GM23248 (cell line): ENCODE data around the gene ATG2A. TPM values are rescaled to one million over a fixed set of nuclear protein-coding genes. Genes with fewer than 3 reads are reported as not detected.
A peak's percentile ranks its signal among the peaks of the same experiment; 100 is the strongest.

Experiments
- DNase-seq: peaks from one replicate; pipeline ENCODE4 v3.0.0-alpha.2; 2015
- H2AFZ ChIP-seq: fragments of 200-600 bp; sonication (generic); 2 replicates; pipeline ENCODE4 v1.6.1; 2016; ENCODE audit warnings: antibody characterized with exemption
- H3F3A ChIP-seq: fragments of 200-600 bp; sonication (generic); 2 replicates; pipeline ENCODE4 v1.6.1; 2016; ENCODE audit warnings: mild to moderate bottlenecking, antibody characterized with exemption, mixed run types; ENCODE audit not compliant: insufficient read depth
- H3K27ac ChIP-seq: fragments of 200-600 bp; sonication (generic); 2 replicates; pipeline ENCODE4 v1.5.1; 2016; ENCODE audit warnings: mild to moderate bottlenecking
- H3K27me3 ChIP-seq: fragments of 200-600 bp; sonication (generic); replicated peaks from 2 replicates; pipeline ENCODE4 v1.6.1; 2016; ENCODE audit warnings: mild to moderate bottlenecking; ENCODE audit not compliant: insufficient read depth
- H3K36me3 ChIP-seq: fragments of 200-600 bp; sonication (generic); 2 replicates; pipeline ENCODE4 v1.6.1; 2016; ENCODE audit warnings: low read depth, mild to moderate bottlenecking
- H3K4me1 ChIP-seq: fragments of 200-600 bp; sonication (generic); 2 replicates; pipeline ENCODE4 v1.6.1; 2016; ENCODE audit warnings: mild to moderate bottlenecking; ENCODE audit not compliant: insufficient read depth
- H3K4me2 ChIP-seq: fragments of 200-600 bp; sonication (generic); one replicate; pipeline ENCODE4 v1.6.1; 2016; ENCODE audit warnings: mild to moderate bottlenecking; ENCODE audit not compliant: unreplicated experiment
- H3K4me3 ChIP-seq: fragments of 200-600 bp; sonication (generic); 2 replicates; pipeline ENCODE4 v1.5.1; 2016; ENCODE audit warnings: mild to moderate bottlenecking
- H3K79me2 ChIP-seq: fragments of 200-600 bp; sonication (generic); 2 replicates; pipeline ENCODE4 v1.6.1; 2016; ENCODE audit warnings: mild to moderate bottlenecking; ENCODE audit not compliant: insufficient read depth
- H3K9ac ChIP-seq: fragments of 200-600 bp; sonication (generic); 2 replicates; pipeline ENCODE4 v1.6.1; 2016; ENCODE audit warnings: mild to moderate bottlenecking
- H3K9me2 ChIP-seq: fragments of 200-600 bp; sonication (generic); 2 replicates; pipeline ENCODE4 v1.6.1; 2016; ENCODE audit warnings: mixed run types, mild to moderate bottlenecking, moderate library complexity; ENCODE audit not compliant: insufficient read depth
- H3K9me3 ChIP-seq: fragments of 200-600 bp; sonication (generic); one replicate; pipeline ENCODE4 v1.6.1; 2017; ENCODE audit warnings: low read depth
- H4K20me1 ChIP-seq: fragments of 200-600 bp; sonication (generic); 2 replicates; pipeline ENCODE4 v1.6.0; 2016; ENCODE audit not compliant: insufficient read depth
- EZH2 ChIP-seq: fragments of 200-600 bp; sonication (generic); IDR thresholded peaks from 2 replicates; pipeline ENCODE4 v1.6.1; 2018; ENCODE audit warnings: antibody characterized with exemption, mild to moderate bottlenecking; ENCODE audit not compliant: insufficient read depth, poor library complexity, severe bottlenecking
- EZH2phosphoT487 ChIP-seq: fragments of 200-600 bp; sonication (generic); IDR thresholded peaks from 2 replicates; pipeline ENCODE4 v1.6.1; 2018; ENCODE audit warnings: antibody characterized with exemption, moderate library complexity, mild to moderate bottlenecking, low read depth; ENCODE audit not compliant: insufficient read depth
- WGBS, 2 experiments: methylation state at CpG; one replicate each; pipeline ENCODE4 v1.1.6; 2015 to 2017; ENCODE audit warnings: low lambda C conversion rate in 2 of 2, low coverage in 1 of 2; ENCODE audit errors: missing lambda C conversion rate in 2 of 2; 5-methylcytosine and 5-hydroxymethylcytosine counted together
- in situ Hi-C: fragments of 300-500 bp; cut with MboI; formaldehyde crosslinking; loops from 2 replicates; pipeline ENCODE4 v1.15.0; 2020
- polyA plus RNA-seq: library from polyadenylated mRNA; unstranded; fragments of >200 nt; fragmentation: Nextera tagmentation; extraction: Ambion mirVana; gene quantifications from 2 replicates; pipeline ENCODE4 v1.2.1, GENCODE V29; 2016
- total RNA-seq: library from RNA; depleted of rRNA; stranded (reverse); fragments of >200 nt; shearing (Covaris generic); gene quantifications from 2 replicates; pipeline ENCODE4 v1.2.3, GENCODE V29; 2014

The ATG2A gene
- total and polyA plus RNA-seq, 2 experiments from 2014 or later, result 6.3 to 18.9 TPM

- Histone ChIP-seq H3K36me3 (no peaks in the 10 kb centered on the region), H3K9me3 (no peaks in the 10 kb centered on the region), H3K4me2 (no peak overlapping the region), H4K20me1 (no peaks in the 10 kb centered on the region), H3K27me3 (no peaks in the 10 kb centered on the region), H2AFZ (no peak overlapping the region), H3K27ac (no peak overlapping the region), H3K4me3 (no peak overlapping the region), H3K79me2 (no peaks in the 10 kb centered on the region), H3K9ac (no peak overlapping the region), H3F3A (peaks cover 9% of the 10 kb centered on the region), H3K4me1 (no peaks in the 10 kb centered on the region), H3K9me2 (no peaks in the 10 kb centered on the region)
- DNase-seq, result no peak
- WGBS, 2 experiments, result 70 to 71% methylated on average over 9 of the region's 9 CpGs
- TF ChIP-seq EZH2 (no peak), EZH2phosphoT487 (no peak)
- in situ Hi-C loops, result no loop called here
Measured at GRCh38 chr11:64888729-64889511, 28.1 kb downstream of the ATG2A start.

- Histone ChIP-seq H3K36me3 (no peaks in the 10 kb centered on the region), H3K4me2 (peak overlapping the region; percentile 83), H3K4me3 (peak overlapping the region; percentile 64; the same call in 1 of the 2 replicates), H3K9ac (no peak overlapping the region; the same call in 1 of the 2 replicates), H3K27me3 (no peaks in the 10 kb centered on the region), H3K27ac (no peak overlapping the region), H3K79me2 (no peaks in the 10 kb centered on the region), H3K4me1 (no peaks in the 10 kb centered on the region), H3F3A (peaks cover 9% of the 10 kb centered on the region), H3K9me3 (no peaks in the 10 kb centered on the region), H2AFZ (peak overlapping the region; percentile 90), H4K20me1 (no peaks in the 10 kb centered on the region), H3K9me2 (no peaks in the 10 kb centered on the region)
- 48 to 56% methylated on average over 6 to 8 of the region's 8 CpGs for WGBS, 2 experiments
- DNase-seq, result no peak
- no peak for TF ChIP-seq EZH2phosphoT487
- no peak for TF ChIP-seq EZH2
- in situ Hi-C loops, result no loop called here
Measured at GRCh38 chr11:64888406-64888728, 28.6 kb downstream of the ATG2A start.

GRCh38 chr11:64887757-64888405 lies 29.1 kb downstream of the ATG2A start:
- Histone ChIP-seq H3K9me2 (no peaks in the 10 kb centered on the region), H3K36me3 (no peaks in the 10 kb centered on the region), H3K4me2 (peak overlapping the region; percentile 83), H3K4me1 (no peaks in the 10 kb centered on the region), H3K79me2 (no peaks in the 10 kb centered on the region), H3K27me3 (no peaks in the 10 kb centered on the region), H2AFZ (peak overlapping the region; percentile 90), H3F3A (peaks cover 9% of the 10 kb centered on the region), H3K4me3 (peak overlapping the region; percentile 64), H3K27ac (no peak overlapping the region), H3K9ac (peak overlapping the region; percentile 38; the same call in 1 of the 2 replicates), H4K20me1 (no peaks in the 10 kb centered on the region), H3K9me3 (no peaks in the 10 kb centered on the region)
- no peak for TF ChIP-seq EZH2
- no peak for TF ChIP-seq EZH2phosphoT487
- in situ Hi-C loops, result no loop called here
- WGBS, 2 experiments, result 16% methylated on average over 29 to 31 of the region's 34 CpGs
- DNase-seq, result peak; percentile 76

- no peaks in the 10 kb centered on the region for H4K20me1 ChIP-seq
- H3K79me2 ChIP-seq, result no peaks in the 10 kb centered on the region
- H3K27ac ChIP-seq, result no peak overlapping the region
- H3K27me3 ChIP-seq, result no peaks in the 10 kb centered on the region
- no peak overlapping the region for H3K4me2 ChIP-seq
- H2AFZ ChIP-seq, result peak overlapping the region; percentile 90
- no peaks in the 10 kb centered on the region for H3K36me3 ChIP-seq
- 76 to 86% methylated on average over 8 of the region's 8 CpGs for WGBS, 2 experiments
- TF ChIP-seq EZH2phosphoT487 (no peak), EZH2 (no peak)
- in situ Hi-C loops, result no loop called here
- no peaks in the 10 kb centered on the region for H3K9me3 ChIP-seq
- DNase-seq, result no peak
- no peaks in the 10 kb centered on the region for H3K4me1 ChIP-seq
- no peaks in the 10 kb centered on the region for H3K9me2 ChIP-seq
- no peak overlapping the region for H3K9ac ChIP-seq
- H3F3A ChIP-seq, result peaks cover 9% of the 10 kb centered on the region
- no peak overlapping the region for H3K4me3 ChIP-seq
Measured at GRCh38 chr11:64887234-64887756, 29.7 kb downstream of the ATG2A start.
